OCI-LY1 (cell line): ENCODE data around the gene ATAT1.
"Not testable (repeated sequence)": the region's sequence is repeated elsewhere in the genome, so short reads cannot be mapped to it uniquely, and the experiment has no call there.

Experiments
- H2AFZ ChIP-seq: fragments of 200-600 bp; sonication (generic), shearing (Covaris generic); 2 replicates; pipeline ENCODE4 v1.6.0; 2014; ENCODE audit warnings: antibody characterized with exemption, mild to moderate bottlenecking, low read length
- H3F3A ChIP-seq: fragments of 200-600 bp; sonication (generic), shearing (Covaris generic); 2 replicates; pipeline ENCODE4 v1.6.0; 2014; ENCODE audit warnings: mild to moderate bottlenecking, antibody characterized with exemption, low read length, moderate library complexity; ENCODE audit not compliant: insufficient read depth
- H3K27ac ChIP-seq: fragments of 200-600 bp; sonication (generic); 2 replicates; pipeline ENCODE4 v1.5.1; 2014; ENCODE audit warnings: low read length, mixed run types, mild to moderate bottlenecking, low read depth; ENCODE audit not compliant: poor library complexity, severe bottlenecking
- H3K27me3 ChIP-seq: fragments of 200-600 bp; sonication (generic); 2 replicates; pipeline ENCODE4 v1.6.0; 2014; ENCODE audit warnings: antibody characterized with exemption, mild to moderate bottlenecking, low read length, moderate library complexity; ENCODE audit not compliant: insufficient read depth
- H3K36me3 ChIP-seq: fragments of 200-600 bp; sonication (generic); 2 replicates; pipeline ENCODE4 v1.6.1; 2014; ENCODE audit warnings: mild to moderate bottlenecking, antibody characterized with exemption, low read length, moderate library complexity, mixed read lengths; ENCODE audit not compliant: insufficient read depth
- H3K4me1 ChIP-seq: fragments of 200-600 bp; sonication (generic); 2 replicates; pipeline ENCODE4 v1.5.1; 2014; ENCODE audit warnings: mild to moderate bottlenecking, low read length, moderate library complexity; ENCODE audit not compliant: insufficient read depth, severe bottlenecking
- H3K4me2 ChIP-seq: fragments of 200-600 bp; sonication (generic), shearing (Covaris generic); 2 replicates; pipeline ENCODE4 v1.6.1; 2014; ENCODE audit warnings: low read length
- H3K4me3 ChIP-seq: fragments of 200-600 bp; sonication (generic); 2 replicates; pipeline ENCODE4 v1.5.1; 2014; ENCODE audit warnings: low read length, low read depth, mild to moderate bottlenecking, mixed read lengths; ENCODE audit not compliant: poor library complexity, severe bottlenecking
- H3K79me2 ChIP-seq: fragments of 200-600 bp; shearing (Covaris generic); 2 replicates; pipeline ENCODE4 v1.6.1; 2016; ENCODE audit warnings: mixed run types, low read length, mixed read lengths; ENCODE audit not compliant: insufficient read depth
- H3K9ac ChIP-seq: fragments of 200-600 bp; sonication (generic), shearing (Covaris generic); 2 replicates; pipeline ENCODE4 v1.6.1; 2014; ENCODE audit warnings: mild to moderate bottlenecking, low read length, mixed read lengths
- H3K9me2 ChIP-seq: fragments of 200-600 bp; sonication (generic), shearing (Covaris generic); 2 replicates; pipeline ENCODE4 v1.6.1; 2014; ENCODE audit warnings: low read depth, mild to moderate bottlenecking, low read length, mixed read lengths
- H3K9me3 ChIP-seq: fragments of 200-600 bp; shearing (Covaris generic); 2 replicates; pipeline ENCODE4 v1.6.1; 2014; ENCODE audit warnings: low read length, mixed read lengths
- H4K20me1 ChIP-seq: fragments of 200-600 bp; sonication (generic), shearing (Covaris generic); 2 replicates; pipeline ENCODE4 v1.6.0; 2016; ENCODE audit warnings: mild to moderate bottlenecking, low read length; ENCODE audit not compliant: insufficient read depth
- CTCF ChIP-seq: fragments of 200-600 bp; sonication (generic), shearing (Covaris generic); IDR thresholded peaks from 2 replicates; pipeline ENCODE4 v1.5.1; 2017; ENCODE audit warnings: mild to moderate bottlenecking, antibody characterized with exemption, low read length, moderate library complexity, mixed read lengths
- EZH2 ChIP-seq: fragments of 200-600 bp; sonication (generic), shearing (Covaris generic); IDR thresholded peaks from 2 replicates; pipeline ENCODE4 v1.8.0; 2017; ENCODE audit warnings: borderline replicate concordance, mixed run types, mild to moderate bottlenecking, antibody characterized with exemption, low read length, moderate library complexity, mixed read lengths

Gene ATAT1

GRCh38 chr6:30664994-30665767 lies 38.5 kb downstream of the ATAT1 start:
- H3K79me2 ChIP-seq = no peaks in the 10 kb centered on the region
- no peaks in the 10 kb centered on the region for H3K27me3 ChIP-seq
- H3K4me1 ChIP-seq = no peaks in the 10 kb centered on the region
- H3K9ac ChIP-seq = no peak overlapping the region
- H3F3A ChIP-seq = no peaks in the 10 kb centered on the region
- H3K27ac ChIP-seq = no peak overlapping the region
- no peak overlapping the region for H2AFZ ChIP-seq
- H3K36me3 ChIP-seq = peaks cover 76% of the 10 kb centered on the region
- no peaks in the 10 kb centered on the region for H3K9me2 ChIP-seq
- no peaks in the 10 kb centered on the region for H4K20me1 ChIP-seq
- H3K4me2 ChIP-seq = no peak overlapping the region
- no peak for TF ChIP-seq CTCF
- TF ChIP-seq EZH2 = no peak
- H3K9me3 ChIP-seq = no peaks in the 10 kb centered on the region
- no peak overlapping the region for H3K4me3 ChIP-seq

GRCh38 chr6:30666300-30666699 lies 39.6 kb downstream of the ATAT1 start:
- not testable (repeated sequence) for H3K79me2 ChIP-seq, H3K4me2 ChIP-seq, H3K4me3 ChIP-seq, H3K27me3 ChIP-seq, H3K27ac ChIP-seq, H3K9ac ChIP-seq, H2AFZ ChIP-seq, H3K9me3 ChIP-seq, H4K20me1 ChIP-seq, H3K4me1 ChIP-seq, H3K9me2 ChIP-seq, H3F3A ChIP-seq
- H3K36me3 ChIP-seq = peaks cover 82% of the 10 kb centered on the region

- Histone ChIP-seq H2AFZ (no peak overlapping the region), H3K36me3 (peaks cover 38% of the 10 kb centered on the region; the same call in 1 of the 2 replicates), H3K9me2 (no peaks in the 10 kb centered on the region), H4K20me1 (no peaks in the 10 kb centered on the region), H3K9ac (no peak overlapping the region; the same call in 1 of the 2 replicates), H3K27ac (no peak overlapping the region), H3F3A (peaks cover 4% of the 10 kb centered on the region; the same call in 1 of the 2 replicates), H3K4me3 (no peak overlapping the region), H3K4me2 (peak overlapping the region; percentile 69; the same call in 1 of the 2 replicates), H3K79me2 (peaks cover 10% of the 10 kb centered on the region; the same call in 1 of the 2 replicates), H3K9me3 (no peaks in the 10 kb centered on the region), H3K4me1 (peaks cover 20% of the 10 kb centered on the region), H3K27me3 (no peaks in the 10 kb centered on the region)
- TF ChIP-seq EZH2 (no peak), CTCF (peak; percentile 20; the same call in 1 of the 2 replicates)
Observed at GRCh38 chr6:30670760-30671527, 44.3 kb downstream of the ATAT1 start.
